ENCODE results near the gene TSPAN17.
"Not testable (repeated sequence)": the region's sequence is repeated elsewhere in the genome, so short reads cannot be mapped to it uniquely, and the experiment has no call there.

Gene TSPAN17

GRCh38 chr5:176680226-176680563 is 32.9 kb downstream of the TSPAN17 start:
- no peak for DNase-seq (ENCODE audit: low spot score)

- DNase-seq (ENCODE audit: low spot score): no peak
Measured at GRCh38 chr5:176682016-176682531, 34.8 kb downstream of the TSPAN17 start.

- no peak for DNase-seq (ENCODE audit: low spot score)
Measured at GRCh38 chr5:176685010-176685409, 37.7 kb downstream of the TSPAN17 start.

- no peak for DNase-seq (ENCODE audit: low spot score)
Measured at GRCh38 chr5:176687247-176687646, 40.0 kb downstream of the TSPAN17 start.

GRCh38 chr5:176687881-176688280 is 40.6 kb downstream of the TSPAN17 start:
- DNase-seq (ENCODE audit: low spot score): no peak

- no peak for DNase-seq (ENCODE audit: low spot score)
Measured at GRCh38 chr5:176690911-176691310, 43.6 kb downstream of the TSPAN17 start.

GRCh38 chr5:176691524-176691923 is 44.2 kb downstream of the TSPAN17 start:
- DNase-seq (ENCODE audit: low spot score): no peak

GRCh38 chr5:176692326-176692725 is 45.0 kb downstream of the TSPAN17 start:
- DNase-seq (ENCODE audit: low spot score): no peak

- DNase-seq (ENCODE audit: low spot score): no peak
Measured at GRCh38 chr5:176692839-176693476, 45.7 kb downstream of the TSPAN17 start.

- no peak for DNase-seq (ENCODE audit: low spot score)
Measured at GRCh38 chr5:176693477-176693851, 46.2 kb downstream of the TSPAN17 start.

GRCh38 chr5:176694146-176694545 is 46.9 kb downstream of the TSPAN17 start:
- DNase-seq (ENCODE audit: low spot score): no peak

- no peak for DNase-seq (ENCODE audit: low spot score)
Measured at GRCh38 chr5:176694631-176695030, 47.3 kb downstream of the TSPAN17 start.

GRCh38 chr5:176695073-176695472 is 47.8 kb downstream of the TSPAN17 start:
- DNase-seq (ENCODE audit: low spot score): no peak

GRCh38 chr5:176697267-176697933 is 50.1 kb downstream of the TSPAN17 start:
- DNase-seq (ENCODE audit: low spot score): no peak

- DNase-seq (ENCODE audit: low spot score): no peak
Measured at GRCh38 chr5:176697934-176698538, 50.8 kb downstream of the TSPAN17 start.

GRCh38 chr5:176699446-176699845 is 52.2 kb downstream of the TSPAN17 start:
- not testable (repeated sequence) for DNase-seq (ENCODE audit: low spot score)

- DNase-seq (ENCODE audit: low spot score): no peak
Measured at GRCh38 chr5:176700239-176700847, 53.1 kb downstream of the TSPAN17 start.

GRCh38 chr5:176702671-176703641 is 55.7 kb downstream of the TSPAN17 start:
- no peak for DNase-seq (ENCODE audit: low spot score)

GRCh38 chr5:176703857-176704256 is 56.6 kb downstream of the TSPAN17 start:
- DNase-seq (ENCODE audit: low spot score): no peak

- no peak for DNase-seq (ENCODE audit: low spot score)
Measured at GRCh38 chr5:176704355-176704754, 57.1 kb downstream of the TSPAN17 start.

GRCh38 chr5:176704817-176705216 is 57.5 kb downstream of the TSPAN17 start:
- no peak for DNase-seq (ENCODE audit: low spot score)
